ENCODE data around the gene PTK6. TPM values are rescaled to one million over a fixed set of nuclear protein-coding genes. Genes with fewer than 3 reads are reported as not detected.
"Not testable (repeated sequence)": the region's sequence is repeated elsewhere in the genome, so short reads cannot be mapped to it uniquely, and the experiment has no call there.

Gene PTK6
- total RNA-seq, 4 donors from 2014 or later, result 0.11 TPM; not detected in 3

- no peaks in the 10 kb centered on the region for H3K27me3 ChIP-seq
- no peak overlapping the region for H3K4me3 ChIP-seq (replicated peaks in 1 of 3)
- H3K9me3 ChIP-seq, result no peaks in the 10 kb centered on the region
- no peaks in the 10 kb centered on the region for H3K4me1 ChIP-seq
- WGBS, 2 donors, result 98 to 100% methylated on average over 7 to 16 of the region's 16 CpGs
- TF ChIP-seq POLR2A (IDR thresholded peaks at IDR 0.05) (no peak), CTCF (IDR thresholded peaks at IDR 0.05) (no peak)
- DNase-seq, result no peak
- peaks cover 39 to 55% of the 10 kb centered on the region in 2 donors for H3K36me3 ChIP-seq
- H3K27ac ChIP-seq, result no peak overlapping the region
- intact Hi-C loops (cut with DNase I), result no loop called here
Observed at GRCh38 chr20:63560333-63560805, 23.2 kb upstream of the PTK6 start.

- intact Hi-C loops (cut with DNase I); H3K4me1 ChIP-seq; H3K4me3 ChIP-seq (replicated peaks in 1 of 3); DNase-seq; H3K9me3 ChIP-seq; H3K27ac ChIP-seq; H3K27me3 ChIP-seq: not testable (repeated sequence)
- H3K36me3 ChIP-seq, result peaks cover 39 to 49% of the 10 kb centered on the region in 2 donors
- 95 to 96% methylated on average over 18 to 29 of the region's 31 CpGs for WGBS, 2 donors
Observed at GRCh38 chr20:63559485-63560332, 22.5 kb upstream of the PTK6 start.

GRCh38 chr20:63558804-63559484 is 21.8 kb upstream of the PTK6 start:
- DNase-seq, result no peak
- no peak for TF ChIP-seq CTCF (IDR thresholded peaks at IDR 0.05)
- Histone ChIP-seq H3K27me3 (no peaks in the 10 kb centered on the region), H3K4me1 (peaks cover 5% of the 10 kb centered on the region in 2 donors), H3K36me3 (peaks cover 39 to 43% of the 10 kb centered on the region in 2 donors), H3K4me3 (replicated peaks in 1 of 3) (no peak overlapping the region), H3K9me3 (no peaks in the 10 kb centered on the region), H3K27ac (no peak overlapping the region)
- intact Hi-C loops (cut with DNase I), result no loop called here
- 94 to 97% methylated on average over 10 to 11 of the region's 14 CpGs for WGBS, 2 donors

GRCh38 chr20:63557481-63557891 is 20.3 kb upstream of the PTK6 start:
- Histone ChIP-seq H3K4me1 (peaks cover 9 to 12% of the 10 kb centered on the region in 2 donors), H3K27me3 (no peaks in the 10 kb centered on the region), H3K27ac (no peak overlapping the region), H3K36me3 (peaks cover 31% of the 10 kb centered on the region in 2 donors), H3K9me3 (no peaks in the 10 kb centered on the region), H3K4me3 (replicated peaks in 1 of 3) (no peak overlapping the region)
- intact Hi-C loops (cut with DNase I), result no loop called here
- 89 to 92% methylated on average over 17 to 19 of the region's 19 CpGs for WGBS, 2 donors
- DNase-seq, result no peak
- TF ChIP-seq CTCF (IDR thresholded peaks at IDR 0.05) (no peak), POLR2A (IDR thresholded peaks at IDR 0.05) (no peak)

GRCh38 chr20:63556873-63557478 is 19.8 kb upstream of the PTK6 start:
- TF ChIP-seq CTCF (IDR thresholded peaks at IDR 0.05), result no peak
- no peak for TF ChIP-seq POLR2A (IDR thresholded peaks at IDR 0.05)
- intact Hi-C loops (cut with DNase I), result no loop called here

More at GRCh38 chr20:63556873-63557478, 19.8 kb upstream of the PTK6 start:
- no peak for DNase-seq
- 71 to 79% methylated on average over 18 to 22 of the region's 23 CpGs for WGBS, 2 donors
- H3K4me1 ChIP-seq, result peaks cover 9 to 13% of the 10 kb centered on the region in 2 donors
- H3K4me3 ChIP-seq (replicated peaks in 1 of 3), result no peak overlapping the region
- no peaks in the 10 kb centered on the region for H3K27me3 ChIP-seq
- H3K27ac ChIP-seq, result no peak overlapping the region
- H3K9me3 ChIP-seq, result no peaks in the 10 kb centered on the region
- peaks cover 26% of the 10 kb centered on the region in 2 donors for H3K36me3 ChIP-seq
